ENCODE results near the gene LPA.

GRCh38 chr6:160697826-160698225, 33.8 kb upstream of the LPA start:
- TF ChIP-seq CTCF (IDR thresholded peaks at IDR 0.05) (no peak), POLR2A (IDR thresholded peaks at IDR 0.05) (no peak)
